ENCODE results near the gene ZNF692. TPM values are rescaled to one million over a fixed set of nuclear protein-coding genes. Genes with fewer than 3 reads are reported as not detected.

The ZNF692 gene, protein sequence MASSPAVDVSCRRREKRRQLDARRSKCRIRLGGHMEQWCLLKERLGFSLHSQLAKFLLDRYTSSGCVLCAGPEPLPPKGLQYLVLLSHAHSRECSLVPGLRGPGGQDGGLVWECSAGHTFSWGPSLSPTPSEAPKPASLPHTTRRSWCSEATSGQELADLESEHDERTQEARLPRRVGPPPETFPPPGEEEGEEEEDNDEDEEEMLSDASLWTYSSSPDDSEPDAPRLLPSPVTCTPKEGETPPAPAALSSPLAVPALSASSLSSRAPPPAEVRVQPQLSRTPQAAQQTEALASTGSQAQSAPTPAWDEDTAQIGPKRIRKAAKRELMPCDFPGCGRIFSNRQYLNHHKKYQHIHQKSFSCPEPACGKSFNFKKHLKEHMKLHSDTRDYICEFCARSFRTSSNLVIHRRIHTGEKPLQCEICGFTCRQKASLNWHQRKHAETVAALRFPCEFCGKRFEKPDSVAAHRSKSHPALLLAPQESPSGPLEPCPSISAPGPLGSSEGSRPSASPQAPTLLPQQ
- 10 to 100 TPM; 35.7 to 67.9 (median 40.7) TPM for total RNA-seq

DNA sequence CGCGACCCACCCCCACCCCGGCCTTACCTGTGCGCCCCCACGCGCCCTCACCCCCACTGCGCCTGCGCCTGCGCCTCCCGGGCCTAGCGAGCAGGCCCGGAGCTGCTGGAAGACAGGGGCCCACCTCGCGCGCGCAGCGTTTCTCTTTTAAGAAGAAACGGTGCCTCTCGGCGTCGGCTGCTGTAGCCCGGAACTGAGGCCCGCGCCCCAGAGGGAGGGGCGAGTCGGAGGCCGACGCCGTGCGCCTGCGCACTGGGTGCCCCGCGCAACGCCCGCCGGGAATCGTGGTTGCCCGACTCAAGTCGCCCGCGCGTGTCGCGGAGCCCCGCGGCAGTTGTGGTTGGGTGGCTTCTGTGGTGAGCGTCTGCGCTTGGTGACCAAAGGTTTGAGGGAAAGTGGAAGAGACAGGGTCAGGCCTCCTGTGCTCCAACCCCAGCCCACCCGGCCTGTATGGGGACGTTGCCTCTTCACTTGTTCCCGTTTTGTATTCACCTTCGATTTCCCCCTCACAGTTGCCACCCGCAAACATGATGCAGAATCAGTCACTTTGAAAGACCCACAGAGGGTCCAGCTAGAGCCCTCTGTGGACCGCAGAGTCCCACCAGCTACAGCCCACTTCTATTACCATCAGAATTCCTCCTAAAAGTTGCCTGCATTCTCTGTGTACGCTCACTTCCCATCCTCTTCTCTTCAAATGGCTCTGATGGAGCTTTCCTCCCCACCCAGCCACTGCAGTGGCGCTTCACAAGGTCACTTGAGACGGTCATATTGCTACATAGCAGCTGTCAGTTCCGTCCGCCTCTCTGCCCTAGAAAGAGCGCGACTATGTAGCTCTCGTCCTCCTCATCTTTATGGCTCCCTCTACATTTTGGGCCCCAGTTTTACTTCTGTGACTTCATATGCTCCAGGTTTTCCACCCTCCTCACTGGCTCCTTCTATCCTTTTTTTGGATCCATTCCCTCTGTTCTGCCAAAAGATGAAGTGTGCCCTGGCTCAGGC lies at the start of gene ZNF692:
TSS of gene ZNF692 (minus strand) at position 195 of the 999 bp plus-strand sequence. CDS start 776 bp downstream, outside the sequence.
- DNase-seq: peak; percentile 92
- intact Hi-C loops (cut with DNase I): no loop called here
- peak in 3 of 4 donors; percentile 57 to 85 (median 84) for TF ChIP-seq POLR2A (IDR thresholded peaks at IDR 0.05)
- TF ChIP-seq, protein P1, sequence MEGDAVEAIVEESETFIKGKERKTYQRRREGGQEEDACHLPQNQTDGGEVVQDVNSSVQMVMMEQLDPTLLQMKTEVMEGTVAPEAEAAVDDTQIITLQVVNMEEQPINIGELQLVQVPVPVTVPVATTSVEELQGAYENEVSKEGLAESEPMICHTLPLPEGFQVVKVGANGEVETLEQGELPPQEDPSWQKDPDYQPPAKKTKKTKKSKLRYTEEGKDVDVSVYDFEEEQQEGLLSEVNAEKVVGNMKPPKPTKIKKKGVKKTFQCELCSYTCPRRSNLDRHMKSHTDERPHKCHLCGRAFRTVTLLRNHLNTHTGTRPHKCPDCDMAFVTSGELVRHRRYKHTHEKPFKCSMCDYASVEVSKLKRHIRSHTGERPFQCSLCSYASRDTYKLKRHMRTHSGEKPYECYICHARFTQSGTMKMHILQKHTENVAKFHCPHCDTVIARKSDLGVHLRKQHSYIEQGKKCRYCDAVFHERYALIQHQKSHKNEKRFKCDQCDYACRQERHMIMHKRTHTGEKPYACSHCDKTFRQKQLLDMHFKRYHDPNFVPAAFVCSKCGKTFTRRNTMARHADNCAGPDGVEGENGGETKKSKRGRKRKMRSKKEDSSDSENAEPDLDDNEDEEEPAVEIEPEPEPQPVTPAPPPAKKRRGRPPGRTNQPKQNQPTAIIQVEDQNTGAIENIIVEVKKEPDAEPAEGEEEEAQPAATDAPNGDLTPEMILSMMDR (IDR thresholded peaks at IDR 0.05): peak in 1 of 6 experiments; percentile 47
- peak within 1 kb of the TSS; percentile 91 to 97 (median 94) for H3K27ac ChIP-seq
- 14 to 33% methylated on average over 14 to 27 of the region's 62 CpGs for WGBS, 2 donors
- H3K9me3 ChIP-seq: no peaks in the 10 kb centered on the region
- peaks cover 0 to 22% (median 0%) of the 10 kb centered on the region in 3 donors for H3K36me3 ChIP-seq
- peak within 1 kb of the TSS; percentile 45 to 74 (median 66) for H3K4me3 ChIP-seq
- peaks cover 19 to 52% (median 22%) of the 10 kb centered on the region in 3 donors for H3K4me1 ChIP-seq
- H3K27me3 ChIP-seq: no peaks in the 10 kb centered on the region

DNA sequence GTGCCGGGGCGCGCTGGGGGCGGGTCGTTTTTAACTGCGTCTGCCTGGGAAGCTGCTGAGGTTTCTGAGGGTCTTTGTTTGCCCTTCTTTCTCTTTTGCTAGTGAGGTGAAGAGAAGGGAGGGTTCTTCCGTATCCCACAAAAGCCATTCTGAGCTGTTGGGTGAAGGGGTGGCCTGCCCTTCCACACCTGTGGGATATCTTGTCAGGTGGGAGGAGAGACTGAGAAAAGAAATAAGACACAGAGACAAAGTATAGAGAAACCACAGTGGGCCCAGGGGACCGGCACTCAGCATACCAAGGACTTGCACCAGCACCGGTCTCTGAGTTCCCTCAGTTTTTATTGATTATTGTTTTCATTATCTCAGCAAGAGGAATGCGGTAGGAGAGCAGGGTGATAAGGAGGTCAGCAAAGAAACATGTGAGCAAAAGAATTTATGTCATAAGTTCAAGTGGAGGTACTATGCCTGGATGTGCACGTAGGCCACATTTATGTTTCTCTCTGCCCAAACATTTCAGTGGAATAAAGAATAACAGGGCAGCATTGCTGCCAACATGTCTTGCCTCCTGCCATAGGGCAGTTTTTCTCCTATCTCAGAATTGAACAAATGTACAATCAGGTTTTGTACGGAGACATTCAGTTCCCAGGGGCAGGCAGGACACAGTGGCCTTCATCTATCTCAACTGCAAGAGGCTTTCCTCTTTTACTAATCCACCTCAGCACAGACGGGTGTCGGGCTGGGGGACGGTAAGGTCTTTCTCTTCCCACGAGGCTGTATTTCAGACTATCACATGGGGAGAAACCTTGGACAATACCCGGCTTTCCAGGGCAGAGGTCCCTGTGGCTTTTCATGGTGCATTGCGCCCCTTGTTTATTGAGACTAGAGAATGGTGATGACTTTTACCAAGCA lies 48.1 kb upstream of the ZNF692 start:
- peak overlapping the region; percentile 69 to 77 (median 74) for H3K4me3 ChIP-seq
- TF ChIP-seq, protein P1 (IDR thresholded peaks at IDR 0.05): no peak
- no peak for TF ChIP-seq POLR2A (IDR thresholded peaks at IDR 0.05)
- H3K36me3 ChIP-seq: peaks cover 0 to 7% (median 0%) of the 10 kb centered on the region in 3 donors
- intact Hi-C loops (cut with DNase I): no loop called here
- H3K27ac ChIP-seq: peak overlapping the region; percentile 96 to 98 (median 96)
- no peaks in the 10 kb centered on the region for H3K27me3 ChIP-seq
- no peak for DNase-seq
- H3K4me1 ChIP-seq: peaks cover 0 to 22% (median 6%) of the 10 kb centered on the region in 3 donors
- WGBS, 2 donors: 26 to 33% methylated on average over 11 of the region's 18 CpGs
- no peaks in the 10 kb centered on the region for H3K9me3 ChIP-seq

DNA sequence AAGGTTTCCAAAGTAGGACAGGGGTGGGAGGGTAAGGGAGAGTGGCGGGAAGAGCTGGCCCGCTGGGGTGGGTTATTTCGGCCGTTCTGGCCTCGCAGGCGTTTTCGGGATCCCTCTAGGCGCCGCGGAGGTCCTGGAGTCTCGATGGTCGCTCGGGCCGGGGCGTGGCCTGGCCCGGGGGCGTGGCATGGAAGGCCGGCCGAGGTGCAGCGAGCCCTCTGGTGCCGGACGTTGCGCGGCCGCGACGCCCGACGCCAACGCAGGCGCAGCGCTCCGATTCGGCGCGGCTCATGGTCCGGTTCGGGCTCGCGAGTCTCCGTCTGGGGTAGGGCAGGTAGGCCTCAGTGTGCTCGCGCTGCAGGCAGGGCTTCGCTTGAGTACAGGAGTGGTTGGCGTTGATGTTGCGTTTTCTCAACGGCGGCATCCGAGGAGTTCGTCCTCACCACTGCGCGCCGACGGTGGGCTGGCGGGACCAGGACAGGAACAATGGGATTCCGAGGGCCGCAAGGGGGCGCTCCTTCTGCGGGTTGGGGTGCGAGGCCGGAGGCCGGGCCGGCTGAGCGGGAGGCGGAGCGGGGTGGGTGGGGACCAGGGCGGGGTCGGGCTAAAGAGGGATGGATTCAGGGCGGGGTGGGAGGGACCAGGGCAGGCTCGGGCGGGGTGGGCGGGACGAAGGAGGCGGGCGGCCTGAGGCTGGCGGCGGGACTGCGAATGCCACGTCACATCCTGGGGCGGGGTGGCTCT lies 47.3 kb upstream of the ZNF692 start, which contains the start of gene PGBD2:
TSS of gene PGBD2 (plus strand) at position 227 of the 744 bp plus-strand sequence. CDS start 7,628 bp downstream, outside the sequence.
- peak within 1 kb of the TSS; percentile 69 to 77 (median 74) for H3K4me3 ChIP-seq
- H3K36me3 ChIP-seq: peaks cover 0 to 7% (median 0%) of the 10 kb centered on the region in 3 donors
- intact Hi-C loops (cut with DNase I): no loop called here
- DNase-seq: peak; percentile 94
- H3K27me3 ChIP-seq: no peaks in the 10 kb centered on the region
- 0% methylated on average over 2 to 11 of the region's 80 CpGs for WGBS, 2 donors
- H3K4me1 ChIP-seq: peaks cover 0 to 22% (median 6%) of the 10 kb centered on the region in 3 donors
- peak within 1 kb of the TSS; percentile 96 to 98 (median 96) for H3K27ac ChIP-seq
- TF ChIP-seq POLR2A (IDR thresholded peaks at IDR 0.05): peak in 2 of 4 donors; percentile 72 to 90
- TF ChIP-seq, protein P1 (IDR thresholded peaks at IDR 0.05): peak; percentile 53 to 86 (median 78)
- H3K9me3 ChIP-seq: no peaks in the 10 kb centered on the region

DNA sequence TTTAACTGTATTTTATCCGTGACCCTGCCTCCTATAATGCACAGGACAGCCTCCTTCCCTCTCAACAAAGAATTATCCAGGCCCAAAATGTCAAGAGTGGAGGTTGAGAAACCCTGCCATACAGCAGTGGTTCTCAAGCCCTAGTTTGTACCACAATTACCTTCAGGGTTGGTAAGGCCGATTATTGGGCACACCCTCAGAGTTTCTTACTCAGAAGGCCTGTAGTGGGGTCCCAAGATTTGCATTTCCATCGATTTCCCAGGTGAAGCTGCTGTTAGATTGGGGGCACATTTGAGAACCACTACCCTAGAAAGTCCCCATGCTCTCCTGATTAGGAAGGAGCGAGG lies 46.8 kb upstream of the ZNF692 start:
- DNase-seq: no peak
- TF ChIP-seq, protein P1 (IDR thresholded peaks at IDR 0.05): no peak
- TF ChIP-seq POLR2A (IDR thresholded peaks at IDR 0.05): no peak
- H3K27me3 ChIP-seq: peaks cover 0 to 5% (median 0%) of the 10 kb centered on the region in 4 donors
- H3K36me3 ChIP-seq: peaks cover 0 to 6% (median 0%) of the 10 kb centered on the region in 3 donors
- H3K9me3 ChIP-seq: no peaks in the 10 kb centered on the region
- peak overlapping the region; percentile 69 to 77 (median 74) for H3K4me3 ChIP-seq
- intact Hi-C loops (cut with DNase I): no loop called here
- peak overlapping the region; percentile 96 to 98 (median 96) for H3K27ac ChIP-seq
- peaks cover 0 to 22% (median 6%) of the 10 kb centered on the region in 3 donors for H3K4me1 ChIP-seq
- whole genome bisulfite sequencing, 2 donors: 30 to 67% methylated on average over 1 to 4 of the region's 4 CpGs

Measured in esophagus squamous epithelium (tissue), 5 donors.